Measurements from ENCODE around the gene TPM2.

Gene TPM2

DNA sequence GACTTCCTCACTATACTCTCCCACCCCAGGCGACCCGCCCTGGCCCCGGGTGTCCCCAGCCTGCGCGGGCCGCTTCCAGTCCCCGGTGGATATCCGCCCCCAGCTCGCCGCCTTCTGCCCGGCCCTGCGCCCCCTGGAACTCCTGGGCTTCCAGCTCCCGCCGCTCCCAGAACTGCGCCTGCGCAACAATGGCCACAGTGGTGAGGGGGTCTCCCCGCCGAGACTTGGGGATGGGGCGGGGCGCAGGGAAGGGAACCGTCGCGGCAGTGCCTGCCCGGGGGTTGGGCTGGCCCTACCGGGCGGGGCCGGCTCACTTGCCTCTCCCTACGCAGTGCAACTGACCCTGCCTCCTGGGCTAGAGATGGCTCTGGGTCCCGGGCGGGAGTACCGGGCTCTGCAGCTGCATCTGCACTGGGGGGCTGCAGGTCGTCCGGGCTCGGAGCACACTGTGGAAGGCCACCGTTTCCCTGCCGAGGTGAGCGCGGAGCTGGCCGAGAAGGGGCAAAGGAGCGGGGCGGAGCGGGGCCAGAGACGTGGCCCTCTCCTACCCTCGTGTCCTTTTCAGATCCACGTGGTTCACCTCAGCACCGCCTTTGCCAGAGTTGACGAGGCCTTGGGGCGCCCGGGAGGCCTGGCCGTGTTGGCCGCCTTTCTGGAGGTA, 13.9 kb downstream of the TPM2 start:
- Mint-ChIP-seq H3K27me3 (peaks cover 10% of the 10 kb centered on the region), H3K27ac (peak overlapping the region; percentile 88 to 90), H3K9me3 (no peaks in the 10 kb centered on the region), H3K4me3 (peak overlapping the region; percentile 74 to 81), H3K4me1 (peaks cover 17% of the 10 kb centered on the region)
- ATAC-seq (peak; percentile 86), DNase-seq (peak; percentile 46 to 62)

DNA sequence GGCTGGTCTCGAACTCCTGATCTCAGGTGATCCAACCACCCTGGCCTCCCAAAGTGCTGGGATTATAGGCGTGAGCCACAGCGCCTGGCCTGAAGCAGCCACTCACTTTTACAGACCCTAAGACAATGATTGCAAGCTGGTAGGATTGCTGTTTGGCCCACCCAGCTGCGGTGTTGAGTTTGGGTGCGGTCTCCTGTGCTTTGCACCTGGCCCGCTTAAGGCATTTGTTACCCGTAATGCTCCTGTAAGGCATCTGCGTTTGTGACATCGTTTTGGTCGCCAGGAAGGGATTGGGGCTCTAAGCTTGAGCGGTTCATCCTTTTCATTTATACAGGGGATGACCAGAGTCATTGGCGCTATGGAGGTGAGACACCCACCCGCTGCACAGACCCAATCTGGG, 14.5 kb downstream of the TPM2 start:
- DNase-seq, result no peak
- peak; percentile 31 for ATAC-seq
- peak overlapping the region; percentile 57 to 75 for H3K27ac Mint-ChIP-seq
- H3K9me3 Mint-ChIP-seq, result no peaks in the 10 kb centered on the region
- H3K27me3 Mint-ChIP-seq, result peaks cover 10% of the 10 kb centered on the region
- H3K4me3 Mint-ChIP-seq, result peak overlapping the region; percentile 74 to 81
- peaks cover 17% of the 10 kb centered on the region for H3K4me1 Mint-ChIP-seq

- H3K27me3 Mint-ChIP-seq, result peaks cover 10% of the 10 kb centered on the region
- no peak overlapping the region for H3K27ac Mint-ChIP-seq
- ATAC-seq, result no peak
Measured at GRCh38 chr9:35674025-35674361, 15.7 kb downstream of the TPM2 start.

DNA sequence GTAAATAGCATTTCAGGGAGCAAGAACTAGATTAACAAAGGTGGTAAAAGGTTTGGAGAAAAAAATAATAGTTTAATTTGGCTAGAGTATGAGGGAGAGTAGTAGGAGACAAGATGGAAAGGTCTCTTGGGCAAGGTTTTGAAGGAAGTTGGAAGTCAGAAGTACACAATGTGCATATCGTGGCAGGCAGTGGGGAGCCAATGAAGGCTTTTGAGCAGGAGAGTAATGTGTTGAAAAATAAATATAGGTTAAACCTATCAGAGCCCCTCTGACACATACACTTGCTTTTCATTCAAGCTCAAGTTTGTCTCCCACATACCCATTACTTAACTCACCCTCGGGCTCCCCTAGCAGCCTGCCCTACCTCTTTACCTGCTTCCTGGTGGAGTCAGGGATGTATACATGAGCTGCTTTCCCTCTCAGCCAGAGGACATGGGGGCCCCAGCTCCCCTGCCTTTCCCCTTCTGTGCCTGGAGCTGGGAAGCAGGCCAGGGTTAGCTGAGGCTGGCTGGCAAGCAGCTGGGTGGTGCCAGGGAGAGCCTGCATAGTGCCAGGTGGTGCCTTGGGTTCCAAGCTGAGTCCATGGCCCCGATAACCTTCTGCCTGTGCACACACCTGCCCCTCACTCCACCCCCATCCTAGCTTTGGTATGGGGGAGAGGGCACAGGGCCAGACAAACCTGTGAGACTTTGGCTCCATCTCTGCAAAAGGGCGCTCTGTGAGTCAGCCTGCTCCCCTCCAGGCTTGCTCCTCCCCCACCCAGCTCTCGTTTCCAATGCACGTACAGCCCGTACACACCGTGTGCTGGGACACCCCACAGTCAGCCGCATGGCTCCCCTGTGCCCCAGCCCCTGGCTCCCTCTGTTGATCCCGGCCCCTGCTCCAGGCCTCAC, 16.3 kb downstream of the TPM2 start, which contains the start of gene CA9:
TSS of gene CA9 (plus strand) at position 797 of the 893 bp plus-strand sequence. CDS start at position 829, 32 bp downstream.
- no peak for ATAC-seq

More at GRCh38 chr9:35674025-35674361, 15.7 kb downstream of the TPM2 start:
- Mint-ChIP-seq H3K4me3 (no peak overlapping the region), H3K4me1 (peaks cover 17% of the 10 kb centered on the region), H3K9me3 (no peaks in the 10 kb centered on the region)
- DNase-seq, result no peak

DNA sequence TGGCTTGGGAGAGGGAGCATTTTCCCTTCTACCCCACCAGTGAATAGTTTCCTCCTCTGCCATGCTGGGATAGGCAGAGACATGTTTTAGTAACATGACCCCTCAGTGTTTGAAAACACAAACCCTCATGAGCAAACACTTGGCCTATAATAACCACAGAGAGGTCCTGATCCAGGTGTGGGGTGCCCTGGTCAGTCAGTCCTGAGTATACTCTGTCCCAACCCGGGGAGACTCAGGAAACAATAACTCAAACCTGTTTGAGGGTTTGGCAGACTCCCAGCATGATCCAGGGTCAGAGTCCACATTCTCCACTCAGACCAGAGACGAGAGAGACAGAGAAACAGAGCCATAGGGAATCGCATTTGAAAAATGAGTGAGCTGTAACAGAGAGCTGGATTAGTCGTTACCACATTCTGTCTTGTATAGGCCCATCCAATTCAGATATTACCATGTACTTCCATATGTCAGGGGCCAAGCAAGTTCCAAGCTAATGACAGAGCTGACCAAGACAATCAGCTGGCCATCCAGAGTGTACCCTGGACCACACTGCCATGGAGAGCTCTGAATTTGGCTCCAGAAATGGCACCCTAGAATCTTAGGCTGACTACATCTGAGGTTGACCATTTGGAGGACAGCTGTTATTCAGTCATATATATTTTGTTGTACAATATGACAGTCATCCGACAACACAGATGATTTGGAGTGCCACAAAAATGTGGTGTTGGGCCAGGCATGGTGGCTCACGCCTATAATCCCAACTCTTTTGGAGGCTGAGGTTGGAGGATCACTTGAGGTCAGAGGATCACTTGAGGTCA, 20.2 kb downstream of the TPM2 start:
- no peak for ATAC-seq
- Mint-ChIP-seq H3K4me3 (no peak overlapping the region), H3K27ac (no peak overlapping the region)

More for the DNA sequence above, 16.3 kb downstream of the TPM2 start, which contains the start of gene CA9:
- peak within 1 kb of the TSS in 1 of 2 donors; percentile 47 for H3K27ac Mint-ChIP-seq
- no peak for DNase-seq
- H3K4me3 Mint-ChIP-seq, result peak within 1 kb of the TSS; percentile 0 to 42
- peaks cover 10% of the 10 kb centered on the region for H3K27me3 Mint-ChIP-seq
- H3K4me1 Mint-ChIP-seq, result peaks cover 17% of the 10 kb centered on the region
- H3K9me3 Mint-ChIP-seq, result peaks cover 1% of the 10 kb centered on the region in 2 donors

DNA sequence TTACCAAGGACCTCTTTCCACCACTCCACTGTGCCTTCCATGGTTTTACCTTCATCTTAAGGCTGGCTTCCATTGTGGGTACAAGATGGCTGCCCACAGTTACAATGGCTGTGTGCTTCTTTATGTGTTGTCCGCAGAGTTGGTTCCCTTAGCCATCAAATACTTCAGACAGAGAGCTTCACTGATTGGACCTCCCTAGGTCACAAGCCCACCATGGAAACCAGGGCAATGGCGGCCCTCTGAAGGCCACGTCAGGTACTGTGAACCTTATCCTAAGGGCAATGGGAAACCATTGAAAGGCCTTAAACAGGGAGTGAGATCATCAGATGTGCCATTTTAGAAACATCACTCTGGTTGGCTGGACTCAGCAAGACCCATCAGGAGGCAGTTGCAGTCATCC, 21.8 kb downstream of the TPM2 start:
- DNase-seq (no peak), ATAC-seq (no peak)
- Mint-ChIP-seq H3K27ac (no peak overlapping the region), H3K27me3 (no peaks in the 10 kb centered on the region), H3K4me3 (no peak overlapping the region), H3K4me1 (peaks cover 34% of the 10 kb centered on the region), H3K9me3 (peaks cover 6 to 7% of the 10 kb centered on the region in 2 donors)

More for the DNA sequence above, 20.2 kb downstream of the TPM2 start:
- no peak for DNase-seq
- H3K27me3 Mint-ChIP-seq, result peaks cover 6% of the 10 kb centered on the region
- peaks cover 23% of the 10 kb centered on the region for H3K4me1 Mint-ChIP-seq
- H3K9me3 Mint-ChIP-seq, result peaks cover 6 to 7% of the 10 kb centered on the region in 2 donors

DNA sequence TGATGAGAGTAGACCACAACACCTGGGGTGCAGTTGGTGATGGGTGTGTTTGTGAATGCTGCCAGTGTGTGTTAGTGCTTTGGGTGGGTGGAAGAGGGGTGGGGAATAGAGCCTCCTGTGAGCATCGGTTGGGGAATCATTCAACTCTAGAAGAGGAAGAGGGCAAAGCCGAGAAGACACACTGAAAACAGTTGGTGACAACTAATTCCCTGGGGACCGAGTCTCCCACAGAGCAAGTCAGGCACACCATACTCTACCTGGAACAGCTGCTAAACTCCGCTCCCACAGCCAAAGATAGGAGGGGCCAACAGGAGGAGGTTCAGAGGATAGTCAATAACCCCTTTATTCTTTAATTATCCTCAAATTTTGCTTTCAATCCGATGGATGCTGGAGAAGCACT, 23.2 kb downstream of the TPM2 start:
- Mint-ChIP-seq H3K27me3 (no peaks in the 10 kb centered on the region), H3K9me3 (peaks cover 6 to 7% of the 10 kb centered on the region in 2 donors), H3K4me3 (no peak overlapping the region), H3K27ac (no peak overlapping the region), H3K4me1 (peaks cover 48% of the 10 kb centered on the region)
- ATAC-seq (no peak), DNase-seq (no peak)

DNA sequence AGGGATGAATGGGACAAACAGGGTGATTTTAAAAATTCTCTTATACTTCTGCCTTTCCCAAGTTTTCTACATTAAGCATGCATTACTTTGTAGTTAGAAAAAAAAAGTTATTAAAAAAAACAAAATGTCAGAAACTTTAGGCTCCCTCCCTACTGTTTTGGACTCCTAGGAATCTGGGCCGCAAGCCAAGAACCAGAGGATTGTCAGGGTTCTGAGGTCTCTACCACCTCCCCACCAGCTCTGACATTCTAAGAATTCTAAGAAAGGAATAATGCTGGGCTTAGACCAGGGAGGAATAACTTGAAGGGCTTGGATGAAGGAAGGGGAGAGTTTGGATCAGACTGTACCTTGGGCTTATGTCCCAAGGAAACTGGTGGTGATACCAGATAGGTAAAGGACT, 23.7 kb downstream of the TPM2 start:
- DNase-seq, result no peak
- ATAC-seq, result no peak

GRCh38 chr9:35665471-35665818, 24.3 kb downstream of the TPM2 start:
- DNase-seq (no peak), ATAC-seq (no peak)
- Mint-ChIP-seq H3K27me3 (no peaks in the 10 kb centered on the region), H3K4me3 (peak overlapping the region; percentile 92 to 93), H3K9me3 (peaks cover 6 to 7% of the 10 kb centered on the region in 2 donors), H3K27ac (peak overlapping the region; percentile 77), H3K4me1 (peaks cover 58% of the 10 kb centered on the region)

More for the DNA sequence above, 23.7 kb downstream of the TPM2 start:
- no peaks in the 10 kb centered on the region for H3K27me3 Mint-ChIP-seq
- peak overlapping the region in 1 of 2 donors; percentile 34 for H3K27ac Mint-ChIP-seq
- H3K4me3 Mint-ChIP-seq, result peak overlapping the region; percentile 92 to 93
- H3K4me1 Mint-ChIP-seq, result peaks cover 52% of the 10 kb centered on the region
- H3K9me3 Mint-ChIP-seq, result peaks cover 6 to 7% of the 10 kb centered on the region in 2 donors

GRCh38 chr9:35664531-35665470, 24.9 kb downstream of the TPM2 start, which contains the start of gene ARHGEF39:
Gene ARHGEF39 (minus strand): TSS chr9:35665195. CDS start chr9:35665169, 26 bp downstream.
- Mint-ChIP-seq H3K27ac (peak within 1 kb of the TSS; percentile 77), H3K9me3 (peaks cover 6 to 7% of the 10 kb centered on the region in 2 donors), H3K4me1 (peaks cover 64% of the 10 kb centered on the region), H3K4me3 (peak within 1 kb of the TSS; percentile 92 to 93), H3K27me3 (no peaks in the 10 kb centered on the region)
- ATAC-seq (peak; percentile 90), DNase-seq (peak; percentile 66 to 80)

GRCh38 chr9:35662437-35662836, 27.3 kb downstream of the TPM2 start:
- DNase-seq (no peak), ATAC-seq (no peak)
- Mint-ChIP-seq H3K4me3 (peak overlapping the region; percentile 3 to 47), H3K27me3 (no peaks in the 10 kb centered on the region), H3K4me1 (peaks cover 83% of the 10 kb centered on the region), H3K27ac (no peak overlapping the region), H3K9me3 (no peaks in the 10 kb centered on the region)

GRCh38 chr9:35661756-35662350, 27.9 kb downstream of the TPM2 start:
- Mint-ChIP-seq H3K4me1 (peaks cover 89% of the 10 kb centered on the region), H3K27me3 (no peaks in the 10 kb centered on the region), H3K9me3 (no peaks in the 10 kb centered on the region), H3K27ac (peak overlapping the region in 1 of 2 donors; percentile 58), H3K4me3 (no peak overlapping the region)
- DNase-seq (no peak), ATAC-seq (no peak)

- no peak for DNase-seq
- Mint-ChIP-seq H3K9me3 (no peaks in the 10 kb centered on the region), H3K27ac (no peak overlapping the region)
Measured at GRCh38 chr9:35660966-35661415, 28.7 kb downstream of the TPM2 start.

GRCh38 chr9:35659340-35659739, 30.4 kb downstream of the TPM2 start:
- H3K4me1 Mint-ChIP-seq, result peaks cover 84% of the 10 kb centered on the region
- H3K27ac Mint-ChIP-seq, result peak overlapping the region in 1 of 2 donors; percentile 87
- H3K4me3 Mint-ChIP-seq, result peak overlapping the region; percentile 76 to 92
- H3K27me3 Mint-ChIP-seq, result no peaks in the 10 kb centered on the region
- no peak for DNase-seq
- ATAC-seq, result no peak
- H3K9me3 Mint-ChIP-seq, result no peaks in the 10 kb centered on the region

More at GRCh38 chr9:35660966-35661415, 28.7 kb downstream of the TPM2 start:
- no peak for ATAC-seq
- peaks cover 94% of the 10 kb centered on the region for H3K4me1 Mint-ChIP-seq
- no peak overlapping the region for H3K4me3 Mint-ChIP-seq
- H3K27me3 Mint-ChIP-seq, result no peaks in the 10 kb centered on the region

Data from stimulated activated naive CD8-positive, alpha-beta T cell treated with anti-CD3 and anti-CD28 coated beads, Interleukin-15, amount 100 ng/mL, for 72 hours (primary cell).